ENCODE data around the gene AKAP8L.

DNA sequence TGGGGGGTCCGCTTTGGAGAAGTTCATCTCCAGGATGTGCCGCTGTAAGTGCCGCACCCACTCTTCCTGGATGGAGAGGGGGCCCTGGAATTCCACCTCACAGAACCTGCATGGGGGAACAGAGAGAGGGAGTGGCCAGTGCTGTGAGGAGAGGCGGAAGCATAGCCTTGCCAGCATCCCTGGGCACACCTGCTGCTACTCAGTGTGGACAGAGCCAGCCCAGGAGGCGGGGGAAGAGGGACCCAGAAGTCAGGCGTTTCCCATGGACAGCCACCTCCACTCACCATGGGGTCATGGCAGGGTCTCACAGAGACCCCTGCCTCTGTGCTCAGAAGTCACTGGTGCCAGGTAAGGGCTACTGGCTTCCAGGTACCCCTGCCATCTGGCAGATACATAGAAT, 4.3 kb upstream of the AKAP8L start:
- no peak for TF ChIP-seq BRCA1 (IDR thresholded peaks at IDR 0.05; ENCODE audit: low read depth, low read length)
- no peak for TF ChIP-seq JUND (IDR thresholded peaks at IDR 0.05; ENCODE audit: low read length)
- TF ChIP-seq, protein P1, sequence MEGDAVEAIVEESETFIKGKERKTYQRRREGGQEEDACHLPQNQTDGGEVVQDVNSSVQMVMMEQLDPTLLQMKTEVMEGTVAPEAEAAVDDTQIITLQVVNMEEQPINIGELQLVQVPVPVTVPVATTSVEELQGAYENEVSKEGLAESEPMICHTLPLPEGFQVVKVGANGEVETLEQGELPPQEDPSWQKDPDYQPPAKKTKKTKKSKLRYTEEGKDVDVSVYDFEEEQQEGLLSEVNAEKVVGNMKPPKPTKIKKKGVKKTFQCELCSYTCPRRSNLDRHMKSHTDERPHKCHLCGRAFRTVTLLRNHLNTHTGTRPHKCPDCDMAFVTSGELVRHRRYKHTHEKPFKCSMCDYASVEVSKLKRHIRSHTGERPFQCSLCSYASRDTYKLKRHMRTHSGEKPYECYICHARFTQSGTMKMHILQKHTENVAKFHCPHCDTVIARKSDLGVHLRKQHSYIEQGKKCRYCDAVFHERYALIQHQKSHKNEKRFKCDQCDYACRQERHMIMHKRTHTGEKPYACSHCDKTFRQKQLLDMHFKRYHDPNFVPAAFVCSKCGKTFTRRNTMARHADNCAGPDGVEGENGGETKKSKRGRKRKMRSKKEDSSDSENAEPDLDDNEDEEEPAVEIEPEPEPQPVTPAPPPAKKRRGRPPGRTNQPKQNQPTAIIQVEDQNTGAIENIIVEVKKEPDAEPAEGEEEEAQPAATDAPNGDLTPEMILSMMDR (IDR thresholded peaks at IDR 0.05; ENCODE audit: control extremely low read depth in 1 of 3, insufficient read depth in 1 of 3, low read depth in 1 of 3, low read length in 3 of 3): no peak
- no peak for TF ChIP-seq RAD21 (IDR thresholded peaks at IDR 0.05 in 1 of 2, conservative IDR thresholded peaks at IDR 0.05 in 1 of 2; ENCODE audit: low read depth in 2 of 2, low read length in 2 of 2)
- TF ChIP-seq GABPA (IDR thresholded peaks at IDR 0.05; ENCODE audit: borderline replicate concordance, insufficient read depth, low read length): no peak
- TF ChIP-seq, protein P2, sequence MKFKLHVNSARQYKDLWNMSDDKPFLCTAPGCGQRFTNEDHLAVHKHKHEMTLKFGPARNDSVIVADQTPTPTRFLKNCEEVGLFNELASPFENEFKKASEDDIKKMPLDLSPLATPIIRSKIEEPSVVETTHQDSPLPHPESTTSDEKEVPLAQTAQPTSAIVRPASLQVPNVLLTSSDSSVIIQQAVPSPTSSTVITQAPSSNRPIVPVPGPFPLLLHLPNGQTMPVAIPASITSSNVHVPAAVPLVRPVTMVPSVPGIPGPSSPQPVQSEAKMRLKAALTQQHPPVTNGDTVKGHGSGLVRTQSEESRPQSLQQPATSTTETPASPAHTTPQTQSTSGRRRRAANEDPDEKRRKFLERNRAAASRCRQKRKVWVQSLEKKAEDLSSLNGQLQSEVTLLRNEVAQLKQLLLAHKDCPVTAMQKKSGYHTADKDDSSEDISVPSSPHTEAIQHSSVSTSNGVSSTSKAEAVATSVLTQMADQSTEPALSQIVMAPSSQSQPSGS (IDR thresholded peaks at IDR 0.05; ENCODE audit: low read length): no peak
- no peak for TF ChIP-seq GTF2F1 (IDR thresholded peaks at IDR 0.05; ENCODE audit: borderline replicate concordance, low read depth, low read length)
- no peak for TF ChIP-seq EZH2 (IDR thresholded peaks at IDR 0.05; ENCODE audit: low read depth, low read length, severe bottlenecking)
- TF ChIP-seq SUZ12 (IDR thresholded peaks at IDR 0.05; ENCODE audit: low read length): no peak
- no peak for TF ChIP-seq POLR2A (IDR thresholded peaks at IDR 0.05; ENCODE audit: control extremely low read depth in 1 of 2, low read depth in 2 of 2, low read length in 2 of 2)
- no peak for TF ChIP-seq TAF1 (IDR thresholded peaks at IDR 0.05; ENCODE audit: low read depth, low read length)
- TF ChIP-seq ZNF274 (IDR thresholded peaks at IDR 0.05; ENCODE audit: borderline replicate concordance, extremely low read depth, low read length): no peak
- TF ChIP-seq, protein P3, sequence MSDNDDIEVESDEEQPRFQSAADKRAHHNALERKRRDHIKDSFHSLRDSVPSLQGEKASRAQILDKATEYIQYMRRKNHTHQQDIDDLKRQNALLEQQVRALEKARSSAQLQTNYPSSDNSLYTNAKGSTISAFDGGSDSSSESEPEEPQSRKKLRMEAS (IDR thresholded peaks at IDR 0.05): no peak
- TF ChIP-seq CHD1 (IDR thresholded peaks at IDR 0.05; ENCODE audit: low read depth, low read length): no peak

Measured in H1 (cell line).